Prostate gland (tissue), 2 donors: ENCODE measurements around the gene RCAN1.

Experiments
- CTCF ChIP-seq, 4 experiments: fragments of 200-600 bp in 2 of 4; fragments of 450-650 bp in 2 of 4; sonication (generic) in 2 of 4; IDR thresholded peaks; 1 replicate in 3 of 4; 2 replicates in 1 of 4; pipeline ENCODE4 v1.5.1; 2016 to 2019; ENCODE audit warnings: antibody characterized with exemption in 4 of 4, mild to moderate bottlenecking in 2 of 4, moderate library complexity in 2 of 4
- POLR2A ChIP-seq: fragments of 450-650 bp; IDR thresholded peaks from one replicate; pipeline ENCODE4 v1.6.1; 2016; ENCODE audit warnings: antibody characterized with exemption, mild to moderate bottlenecking

GRCh38 chr21:34603710-34604057 lies 11.2 kb downstream of the RCAN1 start:
- TF ChIP-seq CTCF (IDR thresholded peaks at IDR 0.05) (no peak), POLR2A (no peak)
